NCI-H1694 treated with DMSO at 0.1 percent for 48 hours (cell line): ENCODE results near the gene HGS.

Source experiments
- DNase-seq: peaks from one replicate; lab custom pipeline; 2025; lab: John Stamatoyannopoulos, UW

Gene HGS

GRCh38 chr17:81686614-81687013 is 2.8 kb downstream of the HGS start:
- no peak for DNase-seq

DNA sequence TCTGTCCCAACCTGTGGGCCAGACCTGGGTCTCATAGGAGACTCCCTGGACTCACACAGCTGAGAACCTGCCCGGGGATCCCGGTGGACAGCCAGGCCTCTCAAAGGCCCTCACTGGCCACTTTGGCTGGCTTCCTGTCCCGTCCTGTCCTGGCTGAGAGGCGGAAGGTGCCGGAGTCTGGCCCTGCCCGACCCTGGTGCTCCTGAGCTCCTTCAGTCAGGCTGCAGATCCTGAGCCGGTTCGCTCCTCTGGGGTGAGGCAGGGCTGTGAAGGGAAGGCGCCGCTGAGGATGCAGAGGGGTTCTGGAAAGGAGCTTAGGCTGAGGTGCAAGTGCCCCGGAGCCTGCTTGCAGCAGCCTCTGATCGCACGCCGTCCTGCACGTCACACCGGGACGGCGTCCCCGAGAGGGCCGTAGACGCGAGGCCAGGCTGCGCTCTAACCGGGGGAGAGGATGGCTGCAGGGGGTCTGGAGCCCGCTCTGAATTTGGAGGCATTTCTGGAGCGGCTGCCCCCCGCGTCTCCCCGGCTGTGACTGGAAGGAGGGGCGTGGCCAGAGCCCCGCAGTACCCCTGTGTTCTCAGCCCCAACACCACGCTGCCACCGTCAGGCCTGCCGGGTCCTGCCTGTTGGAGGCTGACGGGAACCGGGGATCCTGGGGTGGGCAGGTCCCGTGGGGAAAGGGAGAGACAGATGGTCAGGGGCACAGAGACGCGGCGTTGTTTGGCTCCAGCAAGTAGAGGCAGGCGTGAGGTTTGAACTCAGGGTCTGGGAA is 4.1 kb downstream of the HGS start:
- DNase-seq, result peak; percentile 89

- DNase-seq, result no peak
Observed at GRCh38 chr17:81688616-81689015, 4.8 kb downstream of the HGS start.

- DNase-seq, result peak; percentile 16
Observed at GRCh38 chr17:81690066-81690465, 6.3 kb downstream of the HGS start.

DNA sequence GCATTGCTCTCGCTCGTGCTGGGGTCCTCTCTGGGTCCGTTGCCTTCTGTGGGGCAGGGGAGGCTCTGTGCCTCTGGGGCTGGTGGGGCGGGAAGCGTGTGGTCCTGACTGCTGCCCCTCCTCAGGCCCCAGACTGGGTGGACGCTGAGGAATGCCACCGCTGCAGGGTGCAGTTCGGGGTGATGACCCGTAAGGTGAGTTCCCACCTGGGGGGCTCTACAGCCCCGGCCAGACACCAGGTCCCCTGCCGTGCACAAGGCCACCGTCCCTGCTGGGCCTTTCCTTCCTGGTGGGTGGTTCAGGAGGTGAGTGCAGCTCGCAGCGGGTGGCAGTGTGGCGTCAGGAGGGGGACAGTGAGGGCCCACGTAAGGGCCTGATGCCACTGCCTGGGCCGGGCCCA is 6.7 kb downstream of the HGS start:
- no peak for DNase-seq

GRCh38 chr17:81691196-81691595 is 7.4 kb downstream of the HGS start:
- no peak for DNase-seq

DNA sequence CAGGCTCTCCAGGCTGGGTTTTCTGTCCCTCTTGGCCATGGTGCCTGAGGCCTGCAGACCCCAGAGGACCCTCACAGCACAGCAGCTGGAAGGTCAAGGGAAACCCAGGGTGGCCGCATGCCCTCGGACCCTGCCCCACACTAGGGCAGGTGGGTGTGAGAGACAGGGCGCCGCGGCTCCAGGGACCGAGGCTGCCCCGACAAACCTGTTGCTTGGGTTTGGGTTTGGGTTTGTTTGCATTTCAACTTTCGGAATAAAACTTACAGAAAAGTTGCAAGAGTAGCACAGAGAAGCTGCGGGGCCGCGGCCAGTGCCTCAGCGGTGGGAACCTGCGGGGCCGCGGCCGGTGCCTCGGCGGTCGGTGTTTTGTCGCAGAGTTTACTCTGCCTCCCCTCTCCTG is 7.8 kb downstream of the HGS start:
- DNase-seq, result no peak

GRCh38 chr17:81693509-81694210 is 9.8 kb downstream of the HGS start:
- DNase-seq, result no peak

DNA sequence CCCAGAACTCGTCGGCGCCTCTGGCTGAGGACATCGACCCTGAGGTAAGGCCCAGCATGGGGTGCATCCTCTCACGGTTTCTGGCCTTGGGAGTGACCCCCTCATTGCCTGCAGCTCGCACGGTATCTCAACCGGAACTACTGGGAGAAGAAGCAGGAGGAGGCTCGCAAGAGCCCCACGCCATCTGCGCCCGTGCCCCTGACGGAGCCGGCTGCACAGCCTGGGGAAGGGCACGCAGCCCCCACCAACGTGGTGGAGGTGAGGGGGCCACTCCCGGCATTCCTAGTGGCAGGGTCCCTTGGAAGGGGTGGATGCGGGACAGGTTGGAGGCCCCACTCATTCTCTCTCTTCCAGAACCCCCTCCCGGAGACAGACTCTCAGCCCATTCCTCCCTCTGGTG is 11.0 kb downstream of the HGS start:
- no peak for DNase-seq

DNA sequence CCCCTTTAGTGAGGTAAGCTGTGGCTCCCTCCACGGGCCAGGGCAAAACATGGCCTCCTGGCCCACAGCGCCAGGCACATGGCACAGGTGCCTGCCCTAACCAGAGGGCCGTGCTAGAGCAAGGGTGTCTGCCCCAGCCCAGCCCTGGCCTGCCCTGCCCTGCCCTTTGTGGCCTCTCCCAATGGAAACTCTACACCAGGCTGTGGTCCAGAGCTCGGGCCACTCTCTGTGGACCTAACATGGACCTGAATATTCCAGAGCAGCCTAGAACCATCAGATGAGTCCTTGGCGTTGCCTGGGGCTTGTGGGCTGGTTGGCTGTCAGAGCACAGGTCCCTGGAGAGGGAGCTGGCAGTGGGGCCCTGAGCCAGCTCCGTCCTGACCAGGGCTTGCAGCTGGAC is 11.4 kb downstream of the HGS start:
- DNase-seq, result no peak

GRCh38 chr17:81695801-81696200 is 12.0 kb downstream of the HGS start:
- DNase-seq, result no peak

DNA sequence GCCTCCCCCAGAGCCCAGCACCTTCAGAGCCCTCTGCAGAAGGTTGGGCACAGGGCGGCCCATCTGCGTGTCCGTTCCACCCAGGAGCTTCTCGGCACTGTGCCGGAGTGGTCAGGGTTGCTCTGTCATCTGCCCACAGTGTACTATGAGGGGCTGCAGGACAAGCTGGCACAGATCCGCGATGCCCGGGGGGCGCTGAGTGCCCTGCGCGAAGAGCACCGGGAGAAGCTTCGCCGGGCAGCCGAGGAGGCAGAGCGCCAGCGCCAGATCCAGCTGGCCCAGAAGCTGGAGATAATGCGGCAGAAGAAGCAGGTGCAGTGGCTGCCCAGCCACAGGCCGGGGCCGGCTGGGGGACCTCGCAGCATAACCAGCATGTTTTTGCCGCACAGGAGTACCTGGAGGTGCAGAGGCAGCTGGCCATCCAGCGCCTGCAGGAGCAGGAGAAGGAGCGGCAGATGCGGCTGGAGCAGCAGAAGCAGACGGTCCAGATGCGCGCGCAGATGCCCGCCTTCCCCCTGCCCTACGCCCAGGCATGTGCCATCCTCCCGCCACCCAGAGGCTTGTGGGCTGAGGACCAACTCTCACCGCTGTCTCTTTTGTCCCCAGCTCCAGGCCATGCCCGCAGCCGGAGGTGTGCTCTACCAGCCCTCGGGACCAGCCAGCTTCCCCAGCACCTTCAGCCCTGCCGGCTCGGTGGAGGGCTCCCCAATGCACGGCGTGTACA is 12.6 kb downstream of the HGS start:
- peak; percentile 77 for DNase-seq

- no peak for DNase-seq
Observed at GRCh38 chr17:81697261-81698044, 13.6 kb downstream of the HGS start.

DNA sequence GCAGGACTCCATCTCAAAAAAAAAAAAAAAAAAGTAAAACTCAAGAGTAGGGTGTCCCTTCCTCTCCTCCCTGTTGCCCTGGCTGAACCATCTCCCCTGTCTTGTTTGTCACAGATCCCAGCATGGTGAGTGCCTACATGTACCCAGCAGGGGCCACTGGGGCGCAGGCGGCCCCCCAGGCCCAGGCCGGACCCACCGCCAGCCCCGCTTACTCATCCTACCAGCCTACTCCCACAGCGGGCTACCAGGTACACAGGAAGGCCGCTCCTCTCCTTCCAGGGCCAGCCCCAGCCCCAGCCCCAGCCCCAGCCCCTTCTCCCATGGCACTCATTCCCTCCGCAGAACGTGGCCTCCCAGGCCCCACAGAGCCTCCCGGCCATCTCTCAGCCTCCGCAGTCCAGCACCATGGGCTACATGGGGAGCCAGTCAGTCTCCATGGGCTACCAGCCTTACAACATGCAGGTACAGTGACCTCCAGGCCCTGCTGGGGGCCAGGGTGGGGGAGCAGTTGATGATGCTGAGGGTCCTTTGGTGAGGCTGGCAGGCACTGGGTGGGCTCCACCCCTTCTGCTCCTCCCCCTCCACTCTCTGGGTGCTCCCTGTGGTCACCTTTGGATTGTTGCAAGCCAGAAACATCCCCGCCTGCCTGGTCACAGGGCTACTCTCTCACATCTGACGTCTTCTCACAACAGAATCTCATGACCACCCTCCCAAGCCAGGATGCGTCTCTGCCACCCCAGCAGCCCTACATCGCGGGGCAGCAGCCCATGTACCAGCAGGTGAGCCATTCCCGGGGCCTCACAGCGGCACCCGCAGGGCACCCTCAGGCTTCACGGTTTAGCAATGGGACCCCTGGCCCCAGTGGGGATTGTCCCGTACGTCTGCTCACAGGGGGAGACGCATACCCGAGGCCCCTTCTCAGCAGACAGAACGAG is 16.8 kb downstream of the HGS start:
- no peak for DNase-seq

- no peak for DNase-seq
Observed at GRCh38 chr17:81701288-81702071, 17.7 kb downstream of the HGS start.

DNA sequence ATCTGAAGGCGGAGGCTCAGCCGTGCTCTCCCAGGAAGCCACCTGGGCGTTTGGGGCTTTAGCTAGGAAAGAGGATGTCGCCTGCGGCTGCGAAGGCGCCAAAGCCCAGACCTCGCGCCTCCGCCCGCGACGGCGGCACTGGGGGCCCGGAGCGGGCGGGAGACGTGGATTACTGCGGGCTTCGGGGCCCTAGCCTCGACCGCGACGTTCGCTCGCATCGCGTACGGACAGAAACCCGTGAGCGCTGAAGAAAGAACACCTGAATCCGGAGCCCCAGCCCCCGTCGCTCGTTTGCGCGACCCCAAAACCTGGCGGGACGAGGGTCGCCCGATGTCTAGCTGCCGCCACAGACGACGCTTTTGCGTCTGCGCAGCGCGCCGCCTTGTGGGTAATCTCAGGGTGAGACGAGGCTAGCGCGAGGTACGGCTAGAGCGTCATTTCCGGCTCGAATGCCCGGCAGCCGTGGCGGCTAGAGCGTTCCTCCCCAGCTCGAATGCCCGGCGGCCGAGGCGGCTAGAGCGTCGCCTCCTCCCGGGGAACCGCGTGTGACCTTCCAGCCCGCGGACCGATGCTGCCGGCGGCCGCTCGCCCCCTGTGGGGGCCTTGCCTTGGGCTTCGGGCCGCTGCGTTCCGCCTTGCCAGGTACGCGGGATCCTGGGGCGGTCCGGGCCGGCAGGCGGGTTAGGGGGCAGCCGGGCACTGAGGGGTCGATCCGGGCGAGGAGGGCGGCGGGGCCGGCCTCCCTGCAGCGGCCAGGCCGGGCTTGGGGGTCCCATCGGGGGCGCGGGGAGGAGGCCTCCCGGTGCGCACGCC is 19.3 kb downstream of the HGS start, which contains the start of gene MRPL12:
MRPL12 (plus strand) TSS at position 434 of the 813 bp plus-strand sequence; CDS start at position 569, 135 bp downstream.
- DNase-seq, result peak; percentile 91

- no peak for DNase-seq
Observed at GRCh38 chr17:81703747-81704654, 20.2 kb downstream of the HGS start.
